Measurements from ENCODE around the gene UNC5A. TPM values are rescaled to one million over a fixed set of nuclear protein-coding genes. Genes with fewer than 3 reads are reported as not detected.

The UNC5A gene
- total and polyA plus RNA-seq, 9 of the 15 experiments (the other 6 are each of a cell fraction or from before 2014, with no cell fraction given): not detected

DNA sequence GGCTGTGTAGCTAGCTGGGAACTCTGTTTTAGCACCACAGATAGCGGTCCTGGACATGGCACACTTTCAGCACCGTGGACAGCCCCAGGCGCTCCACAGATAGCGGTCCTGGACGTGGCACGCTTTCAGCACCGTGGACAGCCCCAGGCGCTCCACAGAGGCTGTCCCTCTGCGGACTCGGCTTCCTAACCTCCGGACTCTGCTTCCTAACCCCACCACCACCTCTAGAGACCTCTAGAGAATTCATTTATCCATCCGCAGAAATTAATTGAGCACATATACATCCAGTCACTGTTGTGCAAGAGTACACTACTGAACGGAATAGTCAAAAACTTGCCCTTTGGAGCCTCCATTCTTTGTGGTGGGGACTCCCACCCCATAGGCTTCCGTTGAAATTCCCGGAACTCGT lies 27.4 kb downstream of the UNC5A start (continued):
- TF ChIP-seq SRSF3 (IDR thresholded peaks at IDR 0.05; ENCODE audit: insufficient read depth, low read length) (no peak), CBX3 (IDR thresholded peaks at IDR 0.05; ENCODE audit: borderline replicate concordance in 1 of 2, low read length in 2 of 2) (peak in 1 of 2 experiments; percentile 93; a peak in 2 of 3 replicates), PYGO2 (tag; IDR thresholded peaks at IDR 0.05) (0 out of 2 replicates have a peak, but pooled peaks have one; percentile 41), EP300 (IDR thresholded peaks at IDR 0.05; ENCODE audit: low read length) (no peak), MAFF (IDR thresholded peaks at IDR 0.05; ENCODE audit: low read length) (no peak), MAX (CRISPR knock-in tag; IDR thresholded peaks at IDR 0.05) (peak; percentile 95), FOSL1 (tag; conservative IDR thresholded peaks at IDR 0.05) (no peak), MIER1 (IDR thresholded peaks at IDR 0.05; ENCODE audit: low read depth) (peak; percentile 100), ZNF695 (CRISPR knock-in tag; IDR thresholded peaks at IDR 0.05) (no peak), TGIF2 (CRISPR knock-in tag; IDR thresholded peaks at IDR 0.05) (peak; percentile 99), ATF2 (CRISPR knock-in tag; IDR thresholded peaks at IDR 0.05) (peak; percentile 95), KAT7 (CRISPR knock-in tag; IDR thresholded peaks at IDR 0.05; ENCODE audit: borderline replicate concordance) (peak; percentile 99), ZNF133 (CRISPR knock-in tag; IDR thresholded peaks at IDR 0.05) (no peak), ZNF23 (CRISPR knock-in tag; IDR thresholded peaks at IDR 0.05) (no peak), ZNF644 (tag; IDR thresholded peaks at IDR 0.05; ENCODE audit: low read depth) (peak; percentile 99), ELK1 (CRISPR knock-in tag; IDR thresholded peaks at IDR 0.05) (peak; percentile 33; the same call in 1 of the 2 replicates), SRF (CRISPR knock-in tag; IDR thresholded peaks at IDR 0.05) (peak in 1 of 2 experiments; percentile 97; a peak in 2 of 4 replicates), ATF7 (IDR thresholded peaks at IDR 0.05) (no peak), MBD2 (IDR thresholded peaks at IDR 0.05; ENCODE audit: borderline replicate concordance, low read depth) (no peak), GABPB1 (CRISPR knock-in tag; IDR thresholded peaks at IDR 0.05) (peak; percentile 94), TCF7L2 (IDR thresholded peaks at IDR 0.05; ENCODE audit: low read depth, low read length) (no peak), NR2F6 (CRISPR knock-in tag; IDR thresholded peaks at IDR 0.05) (no peak), KDM4B (IDR thresholded peaks at IDR 0.05; ENCODE audit: borderline replicate concordance in 2 of 2, low read depth in 1 of 2) (0 out of 4 replicates have a peak, but pooled peaks of 1 of the 2 experiments have one; percentile 50), NFIC (IDR thresholded peaks at IDR 0.05) (no peak; the same call in 1 of the 2 replicates), ZNF280A (IDR thresholded peaks at IDR 0.05; ENCODE audit: low read depth, partially characterized antibody) (no peak), RCOR1 (IDR thresholded peaks at IDR 0.05; ENCODE audit: borderline replicate concordance in 1 of 2, low read depth in 2 of 2, low read length in 2 of 2) (peak; percentile 33 to 99; a peak in 2 of 4 replicates)
